ENCODE data around the gene MCRIP1. TPM values are rescaled to one million over a fixed set of nuclear protein-coding genes. Genes with fewer than 3 reads are reported as not detected.

Gene MCRIP1
- total and polyA plus RNA-seq, 2 donors (not counting 1 experiment from before 2014, with no cell fraction given) = 69.7 to 84.0 TPM

DNA sequence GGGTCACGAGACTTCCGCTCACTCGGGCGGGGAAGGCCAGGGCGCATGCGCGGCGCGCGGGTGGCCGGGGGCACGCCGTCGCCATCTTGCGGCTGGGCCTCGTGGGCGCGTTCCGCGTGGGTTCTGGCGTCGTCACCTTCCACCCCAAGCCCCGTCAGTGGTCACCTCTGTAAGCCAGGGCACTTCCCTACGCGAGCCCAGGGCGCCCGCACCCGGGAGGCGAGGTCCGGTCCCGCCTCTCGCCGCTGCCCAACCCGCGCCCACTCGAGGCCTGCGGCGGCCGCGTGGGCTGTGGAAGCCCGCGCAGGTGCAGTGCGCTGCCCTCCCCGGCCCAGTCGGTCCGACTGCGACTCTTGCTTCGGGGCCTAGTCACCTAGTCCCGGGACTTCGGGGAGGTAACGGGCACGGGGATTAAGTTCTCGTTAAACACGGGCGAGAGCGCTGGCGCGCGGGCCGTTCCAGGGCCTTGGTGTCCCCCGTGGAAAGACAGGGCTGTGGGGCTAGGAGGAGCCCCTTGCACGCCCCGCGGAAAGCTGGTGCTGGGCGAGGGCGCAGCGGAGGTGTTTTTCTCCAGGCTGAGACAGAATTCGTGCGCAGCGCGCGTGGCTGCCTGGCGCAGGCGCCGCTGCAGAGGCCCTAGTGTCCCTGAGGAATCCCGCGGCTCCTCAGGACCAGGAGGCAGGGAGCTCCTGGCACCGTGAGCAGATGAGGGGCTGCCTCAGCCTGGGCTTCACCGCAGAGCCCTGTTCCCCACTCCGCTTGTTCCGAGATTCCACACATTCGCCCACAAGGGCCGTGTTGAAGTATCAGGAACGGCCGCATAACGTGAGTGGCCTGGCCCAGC is 38.5 kb upstream of the MCRIP1 start:
- POLR2A ChIA-PET = interaction anchor here (0.6 to 2.5 kb wide), 4 partner anchors 11 to 359 kb away, joined by 3 to 15 read pairs (median 3); partner anchors contain the start of genes ANAPC11 and P4HB
- peak overlapping the region; percentile 89 for H3K4me3 Mint-ChIP-seq
- H3K9me3 ChIP-seq (ENCODE audit: control extremely low read depth in 1 of 3, control insufficient read depth in 2 of 3, insufficient read depth in 1 of 3, low read length in 2 of 3) = no peaks in the 10 kb centered on the region

More for the DNA sequence above, 38.5 kb upstream of the MCRIP1 start:
- DNase-seq (peak; percentile 96), ATAC-seq (ENCODE audit: low read depth) (peak; percentile 2)
- Histone ChIP-seq H3K4me1 (ENCODE audit: control insufficient read depth in 2 of 2, insufficient read depth in 2 of 2, low read length in 2 of 2) (peaks cover 22 to 39% of the 10 kb centered on the region in 2 donors), H3K9ac (ENCODE audit: low read length) (peak overlapping the region; percentile 97), H3K79me2 (ENCODE audit: control insufficient read depth, insufficient read depth, low read length) (peaks cover 48% of the 10 kb centered on the region), H3K27me3 (replicated peaks in 1 of 4; ENCODE audit: control extremely low read depth in 1 of 4, control insufficient read depth in 3 of 4, insufficient read depth in 4 of 4, low read length in 3 of 4) (no peaks in the 10 kb centered on the region), H2AFZ (ENCODE audit: insufficient read depth, low read depth, low read length, poor library complexity, severe bottlenecking) (peak overlapping the region; percentile 98), H3K4me3 (ENCODE audit: control extremely low read depth in 1 of 5, extremely low read depth in 1 of 5, insufficient read depth in 1 of 5, low read depth in 2 of 5, low read length in 4 of 5) (peak overlapping the region; percentile 27 to 90 (median 84)), H3K4me2 (replicated peaks; ENCODE audit: low read depth, low read length, poor library complexity, severe bottlenecking) (peak overlapping the region; percentile 99), H3K27ac (ENCODE audit: low read length in 2 of 2) (peak overlapping the region; percentile 90 to 99), H3K36me3 (replicated peaks in 1 of 2; ENCODE audit: control extremely low read depth in 1 of 2, control insufficient read depth in 1 of 2, extremely low read depth in 1 of 2, insufficient read depth in 2 of 2, low read length in 1 of 2) (peaks cover 1 to 23% of the 10 kb centered on the region in 2 experiments), H4K20me1 (ENCODE audit: control insufficient read depth, insufficient read depth, low read length, poor library complexity, severe bottlenecking) (peaks cover 41% of the 10 kb centered on the region)
- no peak for TF ChIP-seq EZH2 (IDR thresholded peaks at IDR 0.05; ENCODE audit: borderline replicate concordance, insufficient read depth, low read depth, low read length, poor library complexity, severe bottlenecking)
- TF ChIP-seq, protein P1, sequence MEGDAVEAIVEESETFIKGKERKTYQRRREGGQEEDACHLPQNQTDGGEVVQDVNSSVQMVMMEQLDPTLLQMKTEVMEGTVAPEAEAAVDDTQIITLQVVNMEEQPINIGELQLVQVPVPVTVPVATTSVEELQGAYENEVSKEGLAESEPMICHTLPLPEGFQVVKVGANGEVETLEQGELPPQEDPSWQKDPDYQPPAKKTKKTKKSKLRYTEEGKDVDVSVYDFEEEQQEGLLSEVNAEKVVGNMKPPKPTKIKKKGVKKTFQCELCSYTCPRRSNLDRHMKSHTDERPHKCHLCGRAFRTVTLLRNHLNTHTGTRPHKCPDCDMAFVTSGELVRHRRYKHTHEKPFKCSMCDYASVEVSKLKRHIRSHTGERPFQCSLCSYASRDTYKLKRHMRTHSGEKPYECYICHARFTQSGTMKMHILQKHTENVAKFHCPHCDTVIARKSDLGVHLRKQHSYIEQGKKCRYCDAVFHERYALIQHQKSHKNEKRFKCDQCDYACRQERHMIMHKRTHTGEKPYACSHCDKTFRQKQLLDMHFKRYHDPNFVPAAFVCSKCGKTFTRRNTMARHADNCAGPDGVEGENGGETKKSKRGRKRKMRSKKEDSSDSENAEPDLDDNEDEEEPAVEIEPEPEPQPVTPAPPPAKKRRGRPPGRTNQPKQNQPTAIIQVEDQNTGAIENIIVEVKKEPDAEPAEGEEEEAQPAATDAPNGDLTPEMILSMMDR (IDR thresholded peaks at IDR 0.05) = peak; percentile 50
- WGBS (ENCODE audit: insufficient coverage) = under 1% methylated on average over 86 of the region's 86 CpGs
- CTCF ChIA-PET = interaction anchor here (2.0 kb wide), 1 partner anchor 11 kb away, joined by 7 read pairs; the partner anchor contains the start of gene P4HB
- Mint-ChIP-seq H3K27ac (peak overlapping the region; percentile 98), H3K4me1 (peaks cover 32% of the 10 kb centered on the region), H3K27me3 (no peaks in the 10 kb centered on the region), H3K9me3 (ENCODE audit: insufficient read depth) (no peaks in the 10 kb centered on the region)
- intact Hi-C loops (cut with micrococcal nuclease) = loop anchor here (1.0 to 2.0 kb wide), 5 partner anchors 11 to 152 kb away; partner anchors contain the start of genes LRRC45, MAFG, MCRIP1 and P4HB

Measured in B cell (primary cell).